Stimulated activated naive CD8-positive, alpha-beta T cell treated with anti-CD3 and anti-CD28 coated beads, Interleukin-15, Interleukin-2, amounts not matched to agents 100 ng/mL and 50 ng/mL, for 24 hours (primary cell): ENCODE measurements around the gene CYFIP2.
"Not testable (repeated sequence)": the region's sequence is repeated elsewhere in the genome, so short reads cannot be mapped to it uniquely, and the experiment has no call there.

Experiments
- H3K27ac Mint-ChIP-seq: one replicate; pipeline ENCODE4 v1.8.0; 2021; ENCODE audit warnings: mild to moderate bottlenecking, mixed read lengths
- H3K27me3 Mint-ChIP-seq: one replicate; pipeline ENCODE4 v1.8.0; 2021; ENCODE audit warnings: mixed read lengths
- H3K36me3 Mint-ChIP-seq: one replicate; pipeline ENCODE4 v1.8.0; 2021; ENCODE audit warnings: low read depth, mixed read lengths
- H3K4me1 Mint-ChIP-seq: one replicate; pipeline ENCODE4 v1.8.0; 2021; ENCODE audit warnings: low read depth, mixed read lengths
- H3K4me3 Mint-ChIP-seq: one replicate; pipeline ENCODE4 v1.8.0; 2021; ENCODE audit warnings: mild to moderate bottlenecking, mixed read lengths
- H3K9me3 Mint-ChIP-seq: one replicate; pipeline ENCODE4 v1.8.0; 2021; ENCODE audit warnings: mixed read lengths

The CYFIP2 gene

DNA sequence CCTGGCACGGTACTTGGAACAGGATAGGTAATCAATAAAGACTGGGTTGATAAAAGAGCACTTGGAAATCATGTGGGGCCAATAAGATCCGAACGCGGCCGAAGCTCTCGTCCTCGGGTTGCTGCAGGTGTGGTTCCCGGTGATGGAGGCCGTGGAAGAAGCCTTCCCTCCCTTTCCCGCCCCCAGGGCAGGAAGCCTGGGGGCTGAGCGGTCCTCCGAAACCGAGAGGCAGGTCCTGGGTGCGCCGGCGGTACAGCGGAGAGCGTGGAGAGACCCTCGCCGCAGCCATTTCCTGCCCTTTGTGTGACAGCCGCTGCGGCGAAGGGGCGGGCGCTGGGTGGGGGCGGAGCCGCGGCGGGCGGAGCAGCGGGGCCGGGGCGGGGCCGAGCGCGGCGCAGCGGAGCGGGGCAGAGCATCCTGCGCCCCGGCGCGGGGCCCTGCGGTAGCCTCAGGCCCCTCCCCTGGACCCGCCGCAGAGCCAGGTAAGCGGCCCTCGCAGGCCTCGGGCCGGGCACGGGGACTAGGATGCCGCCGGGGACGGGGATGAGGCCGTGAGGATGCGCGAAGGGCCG, at the start of gene CYFIP2:
CYFIP2 (plus strand) TSS at position 410 of the 572 bp plus-strand sequence. CDS start 19,239 bp downstream, outside the sequence.
- Mint-ChIP-seq H3K36me3 (peaks cover 32% of the 10 kb centered on the region), H3K9me3 (no peaks in the 10 kb centered on the region), H3K27ac (peak within 1 kb of the TSS; percentile 96), H3K27me3 (no peaks in the 10 kb centered on the region), H3K4me3 (peak within 1 kb of the TSS; percentile 92), H3K4me1 (peaks cover 79% of the 10 kb centered on the region)

DNA sequence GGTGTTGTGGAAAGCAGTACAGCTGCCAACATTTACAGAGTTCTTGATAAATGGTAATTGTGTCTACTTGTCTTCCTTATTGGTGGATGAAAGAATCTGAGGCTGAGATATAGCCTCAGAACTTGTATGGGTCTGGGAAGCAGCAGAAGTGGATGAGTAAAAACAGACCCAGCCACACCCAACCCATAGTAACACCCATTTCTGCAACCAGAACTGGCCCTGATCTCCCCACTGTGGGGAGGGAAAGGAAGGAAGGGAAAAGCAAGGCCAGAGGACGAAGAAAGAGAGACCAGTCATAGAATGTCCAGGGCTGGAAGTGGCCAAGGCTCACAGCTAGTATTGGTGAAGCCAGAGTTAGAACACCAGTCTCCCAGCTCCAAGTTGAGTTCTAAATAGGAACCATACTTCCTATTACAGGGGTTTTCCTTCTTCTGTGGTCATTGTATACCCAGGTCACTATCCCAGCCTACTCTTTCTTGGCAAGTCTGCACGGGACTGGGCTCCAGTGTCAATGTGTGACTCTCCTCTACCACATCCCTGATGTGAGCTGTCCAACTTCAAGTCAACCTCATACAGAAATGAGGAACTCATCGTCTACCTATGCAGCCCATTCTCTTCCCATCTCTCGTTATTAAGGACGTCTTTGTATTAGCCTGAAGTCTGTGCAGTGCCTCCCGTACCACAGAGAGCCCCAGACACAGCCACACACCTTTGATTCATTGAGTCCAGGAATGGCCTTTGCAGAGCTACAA, 49.4 kb upstream of the CYFIP2 start:
- peaks cover 93% of the 10 kb centered on the region for H3K36me3 Mint-ChIP-seq
- H3K4me3 Mint-ChIP-seq = peak overlapping the region; percentile 70
- no peaks in the 10 kb centered on the region for H3K27me3 Mint-ChIP-seq
- H3K4me1 Mint-ChIP-seq = peaks cover 100% of the 10 kb centered on the region
- peaks cover 4% of the 10 kb centered on the region for H3K9me3 Mint-ChIP-seq
- peak overlapping the region; percentile 99 for H3K27ac Mint-ChIP-seq

DNA sequence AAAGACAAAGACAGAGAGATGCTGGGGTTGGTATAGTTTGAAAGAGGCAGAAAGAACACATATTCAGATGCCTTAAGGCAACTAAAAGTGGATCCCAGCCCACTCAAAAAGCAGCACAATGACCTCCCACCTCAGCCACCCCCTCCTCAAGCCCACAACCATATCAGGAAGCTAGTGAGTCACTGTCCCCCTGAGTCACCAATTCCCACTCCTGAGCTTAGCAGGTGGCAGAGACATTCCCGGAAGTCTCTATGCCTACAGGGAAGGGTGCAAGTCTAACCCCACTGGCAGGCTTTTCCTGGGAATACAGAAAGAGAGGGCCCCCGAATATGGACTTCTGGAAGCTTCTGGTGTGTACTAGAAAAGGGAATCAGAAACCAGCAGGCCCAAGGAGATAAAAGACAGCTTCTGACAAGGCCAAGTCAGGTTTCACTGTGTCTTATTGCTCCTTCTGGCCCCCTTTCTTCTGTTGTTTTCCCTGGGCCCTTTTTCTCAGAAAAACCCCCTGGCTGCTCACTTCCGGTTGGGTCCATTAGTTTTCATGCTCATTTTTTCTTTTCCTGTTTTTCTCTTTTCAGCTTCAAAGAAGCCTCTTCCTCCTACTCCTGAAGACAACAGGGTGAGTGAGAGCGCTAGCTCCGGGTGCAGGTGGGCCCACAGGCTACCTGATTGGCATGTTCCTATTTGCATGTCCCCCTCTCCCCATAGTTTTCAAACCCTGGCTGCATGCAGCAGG, 48.5 kb upstream of the CYFIP2 start:
- Mint-ChIP-seq H3K36me3 (peaks cover 92% of the 10 kb centered on the region), H3K4me1 (peaks cover 100% of the 10 kb centered on the region)

DNA sequence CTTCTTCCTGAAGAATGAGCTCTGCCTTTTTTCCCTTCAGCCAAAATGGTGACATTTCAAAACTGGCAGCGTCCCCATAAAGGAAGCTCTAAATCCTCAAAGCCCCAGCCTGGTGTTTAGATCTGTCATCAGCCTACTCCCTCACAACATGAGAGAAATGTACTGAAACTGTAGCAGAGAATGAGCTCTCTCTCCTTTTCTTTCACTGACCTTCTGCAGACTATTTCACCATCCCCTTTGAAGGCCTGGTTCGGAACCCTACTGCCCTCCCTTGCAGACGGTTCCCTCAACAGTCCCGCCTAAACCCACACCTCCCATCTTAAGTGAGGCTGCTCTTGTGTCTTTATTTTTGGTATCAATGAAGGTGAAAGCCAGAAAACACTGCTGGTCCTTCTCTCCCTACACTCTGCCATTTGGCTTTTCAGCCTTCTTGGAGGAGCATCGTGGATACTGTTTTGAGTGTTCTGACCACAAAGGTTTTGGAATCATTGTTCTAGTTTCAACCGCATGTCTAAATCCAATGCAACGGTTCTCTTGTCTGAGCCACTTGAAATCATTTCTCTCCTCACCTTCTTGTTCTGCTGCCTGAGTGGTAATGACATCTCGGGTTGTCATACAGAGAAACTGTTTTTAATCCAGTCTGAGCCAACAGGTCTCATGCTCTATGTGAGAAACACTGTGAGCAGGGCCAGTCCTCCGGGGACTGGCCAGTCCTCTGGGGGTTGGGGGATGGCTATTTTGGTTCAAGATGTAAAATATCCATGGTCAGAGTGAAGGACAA, 46.2 kb upstream of the CYFIP2 start:
- H3K36me3 Mint-ChIP-seq = peaks cover 80% of the 10 kb centered on the region
- no peaks in the 10 kb centered on the region for H3K9me3 Mint-ChIP-seq
- H3K27me3 Mint-ChIP-seq = no peaks in the 10 kb centered on the region
- H3K4me1 Mint-ChIP-seq = peaks cover 99% of the 10 kb centered on the region
- peak overlapping the region; percentile 99 for H3K27ac Mint-ChIP-seq
- H3K4me3 Mint-ChIP-seq = peak overlapping the region; percentile 72

More for the DNA sequence above, 48.5 kb upstream of the CYFIP2 start:
- Mint-ChIP-seq H3K27ac (peak overlapping the region; percentile 99), H3K27me3 (no peaks in the 10 kb centered on the region), H3K4me3 (peak overlapping the region; percentile 70), H3K9me3 (peaks cover under 1% of the 10 kb centered on the region)

DNA sequence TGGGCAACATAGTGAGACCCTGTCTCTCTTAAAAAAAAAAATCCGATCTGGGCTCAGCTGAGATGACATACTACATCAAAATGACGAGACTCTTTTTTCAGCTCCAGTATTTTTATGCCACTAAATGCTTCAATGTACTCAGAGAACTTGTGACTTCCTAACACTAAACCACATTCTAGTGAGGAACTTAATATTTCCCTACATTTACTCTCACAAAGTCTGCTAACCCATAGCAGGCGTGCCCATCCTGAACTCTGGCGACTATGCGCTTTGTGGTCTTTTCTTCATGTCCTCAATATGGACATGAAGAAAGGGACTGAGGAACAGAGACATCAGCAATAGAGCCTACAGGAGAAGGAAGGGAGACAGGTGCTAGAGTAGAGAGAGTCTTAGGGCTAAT, 44.0 kb upstream of the CYFIP2 start:
- peaks cover 80% of the 10 kb centered on the region for H3K36me3 Mint-ChIP-seq
- H3K4me3 Mint-ChIP-seq = peak overlapping the region; percentile 84
- H3K4me1 Mint-ChIP-seq = peaks cover 99% of the 10 kb centered on the region
- peak overlapping the region; percentile 98 for H3K27ac Mint-ChIP-seq
- no peaks in the 10 kb centered on the region for H3K27me3 Mint-ChIP-seq
- no peaks in the 10 kb centered on the region for H3K9me3 Mint-ChIP-seq

DNA sequence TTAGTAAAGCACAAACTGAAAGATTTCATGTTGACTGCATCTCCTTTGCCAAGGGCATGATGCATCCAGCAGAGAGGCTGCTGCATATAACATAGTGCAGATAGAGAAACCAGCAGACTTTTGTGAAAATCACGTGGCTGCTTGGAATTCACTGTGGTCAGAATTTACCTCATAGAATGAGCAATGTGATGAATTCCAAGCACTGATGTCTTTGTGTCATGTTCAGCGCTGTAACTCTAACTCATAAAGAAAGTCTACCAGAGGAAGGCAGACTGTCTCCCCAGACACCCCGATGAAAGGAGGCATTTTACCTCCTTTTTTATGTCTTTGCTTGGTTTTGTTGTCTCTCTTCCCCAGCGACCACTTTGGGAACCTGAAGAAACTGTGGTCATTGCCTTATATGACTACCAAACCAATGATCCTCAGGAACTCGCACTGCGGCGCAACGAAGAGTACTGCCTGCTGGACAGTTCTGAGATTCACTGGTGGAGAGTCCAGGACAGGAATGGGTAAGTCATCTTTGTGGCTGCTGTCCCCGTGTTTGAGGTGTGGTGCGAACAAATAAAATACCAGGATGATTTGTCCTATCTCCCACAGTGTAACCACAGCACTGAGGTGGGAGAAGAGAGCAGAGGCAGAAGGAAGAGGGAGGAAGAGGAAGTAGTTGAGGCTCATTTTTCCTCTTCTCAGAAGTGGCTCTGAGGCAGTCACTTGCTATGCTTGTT, 43.3 kb upstream of the CYFIP2 start:
- peaks cover 81% of the 10 kb centered on the region for H3K36me3 Mint-ChIP-seq
- peak overlapping the region; percentile 98 for H3K27ac Mint-ChIP-seq
- no peaks in the 10 kb centered on the region for H3K9me3 Mint-ChIP-seq
- peak overlapping the region; percentile 84 for H3K4me3 Mint-ChIP-seq
- H3K4me1 Mint-ChIP-seq = peaks cover 99% of the 10 kb centered on the region
- H3K27me3 Mint-ChIP-seq = no peaks in the 10 kb centered on the region

DNA sequence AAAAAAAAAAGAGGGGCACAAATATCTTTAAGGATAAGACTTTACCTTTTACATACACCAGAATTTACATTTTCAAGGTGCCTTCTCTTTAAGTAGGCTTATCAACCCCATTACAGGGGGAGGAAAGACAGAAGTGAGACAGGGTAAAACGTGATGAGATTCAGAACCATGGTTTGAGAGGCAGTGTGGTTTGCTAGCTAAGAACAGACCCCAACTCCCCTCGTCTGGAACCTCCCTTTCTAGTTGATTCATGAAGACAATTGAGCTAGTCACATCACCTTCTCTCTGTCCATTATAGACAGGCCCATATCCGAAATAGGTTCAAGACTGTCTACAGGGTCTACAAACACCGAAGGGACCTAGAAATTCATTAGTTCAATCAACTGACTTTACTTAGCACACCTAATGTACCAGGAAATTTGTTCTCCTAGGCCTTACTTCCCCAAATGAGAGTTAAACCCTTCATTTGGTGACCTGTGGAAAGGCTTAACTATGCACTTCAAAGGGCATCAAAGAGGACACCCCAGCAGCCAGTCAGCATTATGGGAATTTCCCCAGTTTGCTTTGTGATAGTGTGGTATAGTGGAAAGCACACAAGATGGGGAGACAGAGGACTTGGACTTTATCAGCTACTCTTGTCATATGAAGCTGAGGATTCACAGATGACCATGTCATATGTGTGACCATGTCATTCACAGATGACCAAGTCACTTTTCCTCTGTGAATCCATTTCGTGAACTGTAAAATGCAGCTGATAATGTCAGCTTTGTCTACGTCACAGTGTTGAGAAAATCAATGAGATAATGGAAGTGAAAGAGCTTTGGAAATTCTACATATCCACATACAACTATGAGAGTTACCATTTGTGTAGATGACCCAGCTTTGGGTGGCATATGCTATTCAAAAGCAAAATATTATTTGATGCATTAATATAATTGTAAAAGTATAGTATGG, 40.2 kb upstream of the CYFIP2 start:
- peak overlapping the region; percentile 79 for H3K4me3 Mint-ChIP-seq
- H3K27me3 Mint-ChIP-seq = no peaks in the 10 kb centered on the region
- peaks cover 90% of the 10 kb centered on the region for H3K4me1 Mint-ChIP-seq
- no peaks in the 10 kb centered on the region for H3K9me3 Mint-ChIP-seq
- H3K27ac Mint-ChIP-seq = peak overlapping the region; percentile 94
- H3K36me3 Mint-ChIP-seq = peaks cover 82% of the 10 kb centered on the region

DNA sequence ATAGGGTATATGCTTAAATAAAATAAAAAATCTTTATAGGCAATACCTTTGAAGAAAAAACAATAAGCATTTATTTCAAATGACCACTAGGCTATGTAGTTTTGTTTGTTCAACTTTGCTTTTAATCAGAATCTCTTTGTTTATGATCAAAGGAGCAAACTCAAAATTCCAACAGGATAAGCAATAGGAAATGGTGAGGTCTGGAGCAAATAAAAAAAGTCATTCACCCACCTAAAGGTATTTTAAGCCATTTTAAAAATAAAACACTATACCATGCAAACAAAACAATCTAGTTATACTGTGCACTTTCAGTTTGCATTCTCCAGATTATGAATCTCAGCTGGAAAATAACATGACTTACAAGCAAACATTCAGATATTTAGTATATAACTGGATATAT, 35.3 kb upstream of the CYFIP2 start:
- Mint-ChIP-seq H3K4me1 (peaks cover 90% of the 10 kb centered on the region), H3K9me3 (no peaks in the 10 kb centered on the region), H3K4me3 (no peak overlapping the region), H3K27me3 (no peaks in the 10 kb centered on the region), H3K27ac (peak overlapping the region; percentile 84), H3K36me3 (peaks cover 94% of the 10 kb centered on the region)

DNA sequence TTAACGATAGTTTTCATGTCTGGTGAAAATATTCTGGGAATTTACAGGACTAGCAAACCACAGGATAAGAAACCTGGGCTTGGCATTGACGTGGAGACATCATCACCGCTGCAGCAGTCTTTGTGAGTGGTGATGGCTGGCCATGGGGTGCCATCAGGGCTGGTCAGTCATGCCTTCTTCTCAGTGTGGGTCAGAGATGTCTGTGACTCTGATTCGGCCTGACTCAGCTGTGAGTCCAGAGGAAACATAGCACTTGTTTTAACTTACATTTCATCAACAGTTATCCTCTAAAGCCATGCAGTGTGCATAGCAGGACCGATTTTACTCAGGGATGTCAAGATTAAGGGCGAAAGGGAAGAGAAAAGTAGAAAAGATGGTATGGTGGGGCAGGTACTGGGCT, 33.2 kb upstream of the CYFIP2 start:
- Mint-ChIP-seq H3K27ac (peak overlapping the region; percentile 83), H3K36me3 (peaks cover 96% of the 10 kb centered on the region), H3K4me3 (no peak overlapping the region), H3K4me1 (peaks cover 84% of the 10 kb centered on the region), H3K27me3 (no peaks in the 10 kb centered on the region), H3K9me3 (no peaks in the 10 kb centered on the region)

DNA sequence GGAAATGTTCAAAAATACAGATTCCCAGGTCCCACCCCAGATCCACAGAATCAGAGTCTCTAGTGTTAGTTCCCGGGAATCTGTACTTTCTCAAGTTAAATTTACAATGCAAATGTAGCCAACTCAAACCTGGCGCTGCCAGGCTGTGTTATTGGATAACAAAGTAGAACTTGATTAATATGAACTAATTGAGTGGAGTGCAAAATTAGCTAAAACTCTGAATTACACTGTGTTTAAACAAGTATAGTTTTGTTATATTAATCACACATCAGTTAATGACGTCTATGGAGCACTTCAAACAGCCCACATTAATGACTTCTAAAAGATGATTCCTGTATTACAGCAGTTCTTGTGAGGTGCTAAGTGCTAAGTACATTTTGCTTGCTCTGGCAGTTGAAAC, 32.4 kb upstream of the CYFIP2 start:
- H3K4me1 Mint-ChIP-seq = peaks cover 75% of the 10 kb centered on the region
- peak overlapping the region; percentile 24 for H3K4me3 Mint-ChIP-seq
- H3K27me3 Mint-ChIP-seq = no peaks in the 10 kb centered on the region
- peaks cover 96% of the 10 kb centered on the region for H3K36me3 Mint-ChIP-seq
- H3K9me3 Mint-ChIP-seq = no peaks in the 10 kb centered on the region
- H3K27ac Mint-ChIP-seq = peak overlapping the region; percentile 83

DNA sequence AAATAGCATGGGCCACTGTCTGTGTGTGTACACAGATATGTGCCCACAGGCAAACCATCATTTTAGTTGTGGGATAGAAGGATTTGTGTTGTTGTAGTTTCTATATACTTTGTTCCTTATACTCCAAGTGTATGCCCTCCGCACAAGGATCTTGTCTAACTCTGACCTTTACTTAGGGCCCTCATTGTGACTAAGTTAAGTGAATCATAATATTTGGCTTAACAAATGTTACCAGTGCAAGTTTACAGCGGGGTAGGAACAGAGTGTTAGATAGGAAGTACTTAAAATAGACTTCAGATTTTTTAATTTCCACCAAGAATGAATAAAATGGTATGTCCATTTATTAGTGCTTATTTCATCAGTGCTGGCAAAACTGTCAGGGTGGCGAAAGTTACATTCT, 29.5 kb upstream of the CYFIP2 start:
- Mint-ChIP-seq H3K27ac (peak overlapping the region; percentile 76), H3K27me3 (no peaks in the 10 kb centered on the region), H3K9me3 (no peaks in the 10 kb centered on the region), H3K4me3 (no peak overlapping the region), H3K36me3 (peaks cover 97% of the 10 kb centered on the region), H3K4me1 (peaks cover 72% of the 10 kb centered on the region)

DNA sequence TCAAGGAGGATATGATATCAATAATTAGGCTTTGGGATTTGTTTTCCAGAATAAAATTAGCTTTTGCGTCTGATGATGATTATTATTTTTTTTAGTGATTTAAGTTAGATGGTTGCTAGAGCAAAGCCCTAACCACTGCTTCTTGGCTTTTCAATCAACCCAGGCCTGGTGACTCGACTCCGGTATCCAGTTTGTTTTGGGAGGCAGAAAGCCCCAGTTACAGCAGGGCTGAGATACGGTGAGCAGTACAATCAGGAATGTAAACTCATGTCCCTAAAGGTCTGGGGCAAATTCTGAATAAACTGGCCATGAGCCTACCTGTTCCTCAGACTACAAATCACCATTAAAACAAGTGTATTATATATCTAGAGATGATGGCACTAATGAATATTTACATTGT, 24.4 kb upstream of the CYFIP2 start:
- Mint-ChIP-seq H3K27ac (peak overlapping the region; percentile 52), H3K9me3 (no peaks in the 10 kb centered on the region), H3K4me1 (peaks cover 68% of the 10 kb centered on the region), H3K36me3 (peaks cover 96% of the 10 kb centered on the region), H3K4me3 (no peak overlapping the region), H3K27me3 (no peaks in the 10 kb centered on the region)

DNA sequence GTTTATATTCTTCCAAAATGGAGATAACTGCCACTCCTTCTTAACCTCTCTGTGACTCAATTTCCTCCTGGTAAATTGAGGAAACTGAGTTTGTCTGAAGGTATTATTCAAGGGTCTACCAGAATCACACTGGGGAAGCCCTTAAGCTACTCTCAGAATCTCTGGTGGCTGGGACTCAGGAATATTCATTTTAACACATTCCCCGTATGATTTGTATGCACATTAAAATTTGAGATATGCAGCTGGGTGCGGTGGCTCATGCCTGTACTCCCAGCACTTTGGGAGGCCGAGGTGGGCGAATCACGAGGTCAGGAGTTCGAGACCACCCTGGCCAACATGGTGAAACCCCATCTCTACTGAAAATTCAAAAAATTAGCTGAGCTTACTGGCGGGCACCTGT, 21.2 kb upstream of the CYFIP2 start:
- peaks cover 86% of the 10 kb centered on the region for H3K4me1 Mint-ChIP-seq

More for the DNA sequence above, 21.2 kb upstream of the CYFIP2 start:
- Mint-ChIP-seq H3K27ac (peak overlapping the region; percentile 79), H3K36me3 (peaks cover 96% of the 10 kb centered on the region)
- H3K27me3 Mint-ChIP-seq, H3K9me3 Mint-ChIP-seq, H3K4me3 Mint-ChIP-seq: not testable (repeated sequence)
